ENCODE results near the gene DCP1B. TPM values are rescaled to one million over a fixed set of nuclear protein-coding genes. Genes with fewer than 3 reads are reported as not detected.
"Not testable (repeated sequence)": the region's sequence is repeated elsewhere in the genome, so short reads cannot be mapped to it uniquely, and the experiment has no call there.

The DCP1B gene
- polyA plus RNA-seq, 1 experiment = 32.9 TPM

DNA sequence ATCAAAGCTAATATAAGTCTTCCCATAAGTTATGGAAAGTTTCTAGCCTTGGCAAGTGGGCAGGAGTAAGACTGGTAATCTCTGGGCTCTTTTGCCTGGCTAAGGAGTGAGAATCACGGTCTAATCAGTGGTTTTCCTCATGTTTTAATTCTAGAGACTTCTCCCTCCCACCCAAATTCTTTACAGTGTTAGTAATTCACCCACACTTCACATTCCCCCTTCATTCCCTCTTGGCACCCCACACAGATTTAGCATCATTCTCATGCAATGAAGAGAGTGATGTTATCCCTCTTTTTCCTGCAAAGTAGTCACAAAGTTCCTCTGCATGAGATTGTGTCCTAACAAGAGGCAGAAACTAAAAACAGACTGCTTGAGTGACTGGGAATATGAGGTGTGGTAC is 57.2 kb downstream of the DCP1B start:
- CTCF ChIA-PET = no interaction called here
- Histone ChIP-seq H3K27ac (ENCODE audit: low read depth, low read length) (peak overlapping the region; percentile 0), H3K9me3 (ENCODE audit: control insufficient read depth, insufficient read depth, low read length) (no peaks in the 10 kb centered on the region), H3K27me3 (ENCODE audit: control insufficient read depth, insufficient read depth, low read length) (no peaks in the 10 kb centered on the region), H3K4me3 (ENCODE audit: low read depth, low read length) (no peak overlapping the region)
- POLR2A ChIA-PET = no interaction called here
- DNase-seq (ENCODE audit: low read depth, low spot score) = peak; percentile 20
- TF ChIP-seq, protein P1, sequence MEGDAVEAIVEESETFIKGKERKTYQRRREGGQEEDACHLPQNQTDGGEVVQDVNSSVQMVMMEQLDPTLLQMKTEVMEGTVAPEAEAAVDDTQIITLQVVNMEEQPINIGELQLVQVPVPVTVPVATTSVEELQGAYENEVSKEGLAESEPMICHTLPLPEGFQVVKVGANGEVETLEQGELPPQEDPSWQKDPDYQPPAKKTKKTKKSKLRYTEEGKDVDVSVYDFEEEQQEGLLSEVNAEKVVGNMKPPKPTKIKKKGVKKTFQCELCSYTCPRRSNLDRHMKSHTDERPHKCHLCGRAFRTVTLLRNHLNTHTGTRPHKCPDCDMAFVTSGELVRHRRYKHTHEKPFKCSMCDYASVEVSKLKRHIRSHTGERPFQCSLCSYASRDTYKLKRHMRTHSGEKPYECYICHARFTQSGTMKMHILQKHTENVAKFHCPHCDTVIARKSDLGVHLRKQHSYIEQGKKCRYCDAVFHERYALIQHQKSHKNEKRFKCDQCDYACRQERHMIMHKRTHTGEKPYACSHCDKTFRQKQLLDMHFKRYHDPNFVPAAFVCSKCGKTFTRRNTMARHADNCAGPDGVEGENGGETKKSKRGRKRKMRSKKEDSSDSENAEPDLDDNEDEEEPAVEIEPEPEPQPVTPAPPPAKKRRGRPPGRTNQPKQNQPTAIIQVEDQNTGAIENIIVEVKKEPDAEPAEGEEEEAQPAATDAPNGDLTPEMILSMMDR (IDR thresholded peaks at IDR 0.05; ENCODE audit: low read depth, low read length) = no peak

DNA sequence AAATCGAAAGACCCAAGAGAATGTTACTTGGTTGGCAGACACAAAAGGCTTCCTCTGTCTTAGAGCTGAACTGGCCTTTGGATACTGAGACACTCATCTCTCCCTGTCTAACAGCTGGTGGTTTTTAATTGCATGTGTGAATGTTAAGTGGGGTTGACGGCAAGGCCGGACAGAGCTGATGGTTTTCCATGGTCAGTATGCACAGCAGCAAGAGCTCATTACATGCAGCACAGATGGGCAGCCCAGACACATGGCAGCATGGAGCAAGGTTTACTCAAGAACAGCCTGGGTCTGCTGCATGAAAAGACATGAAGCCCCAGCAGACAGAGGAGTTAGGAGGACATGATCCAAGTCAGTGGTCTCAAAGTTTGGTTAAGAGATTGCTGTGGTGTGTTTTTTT is 58.0 kb downstream of the DCP1B start:
- H3K4me3 ChIP-seq (ENCODE audit: low read depth, low read length) = no peak overlapping the region
- ChIA-PET CTCF (interaction anchor here (0.6 kb wide), 1 partner anchor 449 kb away, joined by 3 read pairs; no protein-coding TSS in a partner anchor), POLR2A (interaction anchor here (0.6 kb wide), 1 partner anchor 335 kb away, joined by 3 read pairs; no protein-coding TSS in a partner anchor)
- no peaks in the 10 kb centered on the region for H3K27me3 ChIP-seq (ENCODE audit: control insufficient read depth, insufficient read depth, low read length)
- no peak for DNase-seq (ENCODE audit: low read depth, low spot score)
- H3K27ac ChIP-seq (ENCODE audit: low read depth, low read length) = no peak overlapping the region
- no peaks in the 10 kb centered on the region for H3K9me3 ChIP-seq (ENCODE audit: control insufficient read depth, insufficient read depth, low read length)
- TF ChIP-seq, protein P1 (IDR thresholded peaks at IDR 0.05; ENCODE audit: low read depth, low read length) = no peak

DNA sequence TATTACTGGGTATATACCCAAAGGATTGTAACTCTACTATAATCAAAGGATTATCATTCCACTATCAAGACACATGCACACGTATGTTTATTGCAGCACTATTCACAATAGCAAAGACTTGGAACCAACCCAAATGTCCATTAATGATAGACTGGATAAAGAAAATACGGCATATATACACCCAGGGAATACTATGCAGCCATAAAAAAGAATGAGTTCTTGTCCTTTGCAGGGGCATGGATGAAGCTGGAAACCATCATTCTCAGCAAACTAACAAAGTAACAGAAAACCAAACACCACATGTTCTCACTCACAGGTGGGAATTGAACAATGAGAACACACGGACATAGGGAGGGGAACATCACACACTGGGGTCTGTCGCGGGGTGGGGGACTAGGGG is 58.8 kb downstream of the DCP1B start:
- DNase-seq (ENCODE audit: low read depth, low spot score); POLR2A ChIA-PET; H3K4me3 ChIP-seq (ENCODE audit: low read depth, low read length); CTCF ChIA-PET; H3K27me3 ChIP-seq (ENCODE audit: control insufficient read depth, insufficient read depth, low read length); H3K27ac ChIP-seq (ENCODE audit: low read depth, low read length); H3K9me3 ChIP-seq (ENCODE audit: control insufficient read depth, insufficient read depth, low read length): not testable (repeated sequence)

DNA sequence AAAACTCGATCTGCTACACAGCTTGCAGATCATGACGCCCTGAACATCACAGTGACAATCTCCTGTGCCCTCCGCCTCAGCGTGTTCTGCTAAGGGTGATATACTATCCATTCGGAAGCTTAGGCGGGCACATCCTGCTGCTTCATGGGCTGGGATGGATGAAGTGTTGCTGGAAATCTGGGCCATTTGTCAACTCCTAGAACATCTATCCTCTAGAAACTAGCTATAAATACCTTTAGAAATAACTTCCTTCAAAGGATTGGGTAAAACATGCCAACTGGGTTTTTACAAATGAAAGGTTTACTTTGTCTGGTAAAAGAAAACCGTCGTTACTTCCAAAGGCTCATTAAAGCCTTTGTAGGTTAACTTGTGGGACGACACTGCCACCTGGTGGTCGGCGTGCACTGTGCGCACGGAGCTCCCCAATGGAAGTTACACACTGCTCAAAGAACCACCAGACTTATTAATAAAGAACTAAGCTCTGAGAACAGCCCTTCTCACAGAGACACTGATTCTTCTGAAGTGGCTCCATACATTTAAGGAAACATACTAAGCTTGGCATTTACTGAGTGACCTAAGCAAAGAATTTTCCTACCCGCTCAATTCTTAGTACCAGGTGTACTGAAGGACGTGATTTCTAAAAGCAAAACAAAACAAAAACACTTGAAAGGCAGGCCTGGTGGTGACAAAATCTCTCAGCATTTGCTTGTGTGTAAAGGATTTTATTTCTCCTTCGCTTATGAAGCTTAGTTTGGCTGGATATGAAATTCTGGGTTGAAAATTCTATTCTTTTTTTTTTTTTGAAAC is 64.3 kb downstream of the DCP1B start:
- CTCF ChIA-PET = interaction anchor here (0.6 to 3.1 kb wide), 79 partner anchors 9 to 877 kb away, joined by 3 to 149 read pairs (median 4); partner anchors contain the start of genes CACNA2D4 and DCP1B
- no peak overlapping the region for H3K4me3 ChIP-seq (ENCODE audit: low read depth, low read length)
- H3K27me3 ChIP-seq (ENCODE audit: control insufficient read depth, insufficient read depth, low read length) = no peaks in the 10 kb centered on the region
- no peak overlapping the region for H3K27ac ChIP-seq (ENCODE audit: low read depth, low read length)
- no peaks in the 10 kb centered on the region; the same call in 1 of the 2 replicates for H3K9me3 ChIP-seq (ENCODE audit: control insufficient read depth, insufficient read depth, low read length)
- TF ChIP-seq, protein P1 (IDR thresholded peaks at IDR 0.05; ENCODE audit: low read depth, low read length) = peak; percentile 93
- POLR2A ChIA-PET = interaction anchor here (0.7 to 1.4 kb wide), 2 partner anchors 111 to 144 kb away, joined by 3 to 7 read pairs; no protein-coding TSS in a partner anchor
- DNase-seq (ENCODE audit: low read depth, low spot score) = peak; percentile 68

DNA sequence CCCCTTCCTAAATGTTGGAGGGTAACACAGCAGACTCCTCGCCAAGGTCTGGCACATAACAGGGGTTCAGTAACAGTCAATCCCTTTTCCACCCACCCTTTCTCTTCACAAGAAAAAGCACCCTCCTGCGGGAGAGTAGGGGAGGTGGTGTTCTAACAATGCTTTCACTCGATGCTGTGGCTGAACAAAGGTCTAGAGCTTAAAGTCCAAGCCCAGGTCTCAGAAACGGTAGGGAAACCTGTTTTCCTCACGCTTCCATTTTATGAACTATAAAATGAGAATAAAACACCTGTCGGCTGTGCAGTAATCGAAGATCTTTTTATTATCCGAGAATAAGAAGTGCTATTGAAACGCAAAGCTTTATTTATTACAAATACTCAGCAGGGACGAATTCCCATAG is 64.9 kb downstream of the DCP1B start:
- ChIA-PET CTCF (interaction anchor here (0.6 to 3.1 kb wide), 63 partner anchors 9 to 876 kb away, joined by 3 to 149 read pairs (median 5); partner anchors contain the start of genes CACNA2D4 and DCP1B), POLR2A (interaction anchor here (1.4 kb wide), 1 partner anchor 143 kb away, joined by 7 read pairs; no protein-coding TSS in a partner anchor)
- Histone ChIP-seq H3K27me3 (ENCODE audit: control insufficient read depth, insufficient read depth, low read length) (no peaks in the 10 kb centered on the region), H3K4me3 (ENCODE audit: low read depth, low read length) (no peak overlapping the region), H3K27ac (ENCODE audit: low read depth, low read length) (no peak overlapping the region), H3K9me3 (ENCODE audit: control insufficient read depth, insufficient read depth, low read length) (no peaks in the 10 kb centered on the region; the same call in 1 of the 2 replicates)
- DNase-seq (ENCODE audit: low read depth, low spot score) = no peak
- TF ChIP-seq, protein P1 (IDR thresholded peaks at IDR 0.05; ENCODE audit: low read depth, low read length) = no peak
